Breast epithelium (tissue), 3 donors: ENCODE measurements around the gene HADH.

Experiments
- CTCF ChIP-seq, 3 donors: fragments of 450-650 bp; IDR thresholded peaks; one replicate each; pipeline ENCODE4 v1.5.1; 2016 to 2017; ENCODE audit warnings: antibody characterized with exemption in 3 of 3, mild to moderate bottlenecking in 3 of 3, moderate library complexity in 3 of 3
- POLR2A ChIP-seq: fragments of 450-650 bp; IDR thresholded peaks from one replicate; pipeline ENCODE4 v1.6.1; 2016; ENCODE audit warnings: antibody characterized with exemption, mild to moderate bottlenecking, moderate library complexity
- POLR2AphosphoS5 ChIP-seq, 3 donors: sonication (generic); formaldehyde crosslinking; IDR thresholded peaks; one replicate each; pipeline ENCODE4 v1.6.1; 2017; ENCODE audit warnings: antibody characterized with exemption in 3 of 3

DNA sequence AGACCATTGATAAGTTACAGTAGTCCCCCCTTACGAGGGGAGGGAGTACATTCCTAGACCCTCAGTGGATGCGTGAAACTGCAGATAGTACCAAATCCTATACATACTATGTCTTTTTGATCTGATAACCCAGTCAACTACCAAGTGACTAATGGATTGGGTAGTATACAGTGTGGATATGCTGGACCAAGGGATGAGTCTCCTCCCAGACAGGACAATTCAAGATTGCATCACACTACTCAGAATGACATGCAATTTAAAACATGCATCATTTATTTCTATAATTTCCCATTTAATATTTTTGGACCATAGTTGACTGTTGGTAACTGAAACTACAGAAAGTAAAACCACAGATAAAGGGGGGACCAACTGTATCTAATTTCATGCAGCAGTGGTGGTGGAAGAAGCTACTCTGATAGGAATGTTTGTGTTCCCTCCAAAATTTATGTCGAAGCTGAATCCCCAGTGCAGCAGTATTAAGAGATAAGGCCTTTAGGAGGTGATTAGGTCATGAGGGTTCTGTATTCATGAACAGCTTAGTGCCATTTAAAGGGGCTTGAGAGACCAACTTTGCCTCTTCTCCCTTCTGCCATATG lies 11.9 kb downstream of the HADH start:
- TF ChIP-seq CTCF (IDR thresholded peaks at IDR 0.05) (no peak), POLR2A (no peak), POLR2AphosphoS5 (IDR thresholded peaks at IDR 0.05) (no peak)
